GM13976 (cell line): ENCODE measurements around the gene CELF4.

Source experiments
- DNase-seq: peaks from one replicate; pipeline ENCODE4 v3.0.0; 2012; ENCODE audit warnings: low spot score
- CTCF ChIP-seq: IDR thresholded peaks from 2 replicates; pipeline ENCODE4 v1.5.1; 2012; ENCODE audit warnings: borderline replicate concordance, mild to moderate bottlenecking; ENCODE audit not compliant: insufficient read depth; ENCODE audit errors: extremely low read depth, missing control alignments, control extremely low read depth
- in situ Hi-C: fragments of 300-500 bp; cut with MboI; formaldehyde crosslinking; loops from one replicate; pipeline ENCODE4 v1.12.0; 2022; ENCODE audit warnings: low sequenced_read_pairs, mixed read lengths, inconsistent platforms; ENCODE audit not compliant: unreplicated experiment

Gene CELF4

DNA sequence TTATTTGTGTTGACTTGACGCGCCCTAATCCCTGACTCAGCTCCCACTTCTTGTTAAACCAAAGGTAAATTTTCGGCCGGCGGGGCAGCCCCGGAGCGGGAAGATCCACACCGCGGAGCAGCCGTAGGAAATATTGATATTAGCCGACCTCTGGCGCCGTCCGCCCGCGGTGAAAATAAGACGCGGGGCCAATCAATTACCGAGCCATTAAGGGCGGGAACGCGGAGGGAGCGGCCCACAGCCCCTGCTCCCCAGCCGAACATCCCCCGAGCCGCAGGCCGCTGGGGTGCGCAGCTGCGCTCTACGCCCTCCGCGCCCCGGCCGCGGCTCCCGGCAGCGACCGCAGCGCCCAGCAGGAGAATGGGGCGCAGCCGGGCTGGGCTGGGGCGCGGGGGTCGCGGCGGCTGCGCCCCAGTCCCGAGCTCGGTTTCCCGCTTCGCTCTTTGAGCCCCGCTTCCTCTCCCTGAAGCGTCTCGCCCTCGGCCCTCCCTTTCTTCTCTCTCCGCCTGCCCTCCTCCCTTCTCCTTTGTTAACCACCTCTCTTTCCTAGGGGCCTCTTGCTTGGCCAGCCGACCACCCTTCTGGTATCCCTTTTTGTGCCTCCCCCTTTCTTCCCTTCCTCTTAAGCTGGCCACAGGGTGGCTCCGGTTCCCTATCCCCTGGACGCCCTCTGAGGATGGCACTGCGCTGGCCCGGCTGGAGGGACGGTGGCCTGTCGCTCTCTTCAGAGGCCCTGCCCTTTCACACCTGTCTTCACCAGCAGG lies 40.9 kb downstream of the CELF4 start:
- no peak for DNase-seq
- TF ChIP-seq CTCF, result no peak
- in situ Hi-C loops, result no loop called here

DNA sequence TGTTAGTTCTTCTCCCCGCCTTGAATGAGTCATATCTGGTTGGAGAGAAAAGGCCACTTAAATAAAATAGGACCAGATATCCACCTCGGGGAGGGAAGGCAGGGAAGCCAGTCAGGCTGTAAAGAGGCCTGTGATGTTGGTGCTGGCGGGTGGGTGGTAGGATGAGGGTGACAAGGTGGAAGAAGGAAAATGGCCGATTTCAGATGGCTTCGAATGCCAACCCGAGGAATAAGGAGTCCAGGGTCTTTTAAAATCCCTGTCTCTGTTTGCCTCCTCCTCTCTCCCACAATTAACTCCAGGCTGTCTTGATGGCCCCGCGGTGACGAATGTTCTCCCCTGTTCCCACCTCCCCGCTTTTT lies 41.5 kb downstream of the CELF4 start:
- in situ Hi-C loops, result no loop called here
- no peak for DNase-seq
- no peak for TF ChIP-seq CTCF

DNA sequence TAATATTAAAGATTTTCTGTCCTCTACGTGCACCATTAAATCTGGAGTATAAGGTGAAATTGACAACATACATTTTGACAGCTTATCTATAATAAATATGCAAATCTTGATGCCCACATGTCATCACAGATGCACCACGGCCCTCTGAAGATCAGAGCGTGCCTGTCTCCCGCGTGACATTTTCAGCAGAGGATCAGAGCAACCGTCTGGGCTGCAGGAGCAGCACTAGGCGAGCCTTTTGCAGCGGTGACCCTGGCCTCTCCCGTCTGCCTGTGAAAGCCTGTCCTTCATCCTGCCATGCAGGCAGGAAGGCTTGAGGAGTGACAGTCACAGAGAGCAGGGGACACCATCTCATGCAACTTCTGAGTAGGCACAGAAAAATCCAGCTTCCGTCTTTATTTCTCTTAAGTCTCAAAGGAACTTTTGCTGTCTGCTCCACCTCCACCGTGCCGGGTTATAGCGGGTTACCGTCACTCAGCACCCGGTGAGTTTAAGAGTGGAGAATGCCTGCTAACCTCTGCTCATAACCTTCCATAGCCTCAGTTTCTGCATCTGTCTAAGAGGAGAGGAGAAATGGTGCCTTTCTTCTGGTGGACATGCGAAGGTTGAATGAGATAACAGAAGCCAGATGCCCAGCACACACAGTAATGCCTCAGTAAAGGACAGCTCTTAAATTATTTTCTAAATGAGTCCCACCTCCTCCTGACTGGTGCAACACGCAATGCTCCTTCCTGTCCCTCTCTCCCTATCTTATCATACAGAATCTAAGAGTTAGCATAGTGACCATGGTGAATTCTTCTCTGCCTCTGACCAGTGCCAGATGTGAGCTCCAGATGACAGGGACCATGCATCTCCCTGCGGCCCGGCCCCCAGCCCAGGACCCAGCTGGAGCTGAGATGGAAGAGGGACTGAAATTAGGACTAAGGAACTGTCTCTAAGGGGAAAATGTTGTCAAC lies 43.8 kb downstream of the CELF4 start:
- TF ChIP-seq CTCF, result no peak
- in situ Hi-C loops, result no loop called here

DNA sequence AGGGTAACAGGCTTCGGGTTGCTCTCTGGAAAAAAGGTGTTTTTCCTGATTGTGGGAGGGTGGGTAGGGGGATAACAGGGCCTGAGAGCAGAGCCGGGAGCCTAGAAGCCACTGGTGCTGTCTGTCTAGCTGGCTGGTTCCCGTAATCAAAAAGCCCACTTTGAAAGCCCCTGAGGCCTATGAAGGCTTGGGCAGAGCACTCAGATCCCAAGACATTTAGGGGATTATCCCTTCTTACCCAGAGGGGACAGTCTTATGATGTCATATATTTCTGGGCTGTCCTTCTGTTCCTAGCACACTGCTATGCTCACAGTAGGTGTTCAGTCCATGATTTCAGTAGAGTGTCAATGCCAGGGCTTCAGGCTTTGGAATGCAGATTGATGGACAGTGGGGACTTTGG lies 45.1 kb downstream of the CELF4 start:
- no peak for TF ChIP-seq CTCF
- in situ Hi-C loops, result no loop called here
- no peak for DNase-seq

More for the DNA sequence above, 43.8 kb downstream of the CELF4 start:
- DNase-seq, result no peak

GRCh38 chr18:37519510-37520135 lies 46.0 kb downstream of the CELF4 start:
- in situ Hi-C loops, result no loop called here
- DNase-seq, result no peak
- no peak for TF ChIP-seq CTCF

DNA sequence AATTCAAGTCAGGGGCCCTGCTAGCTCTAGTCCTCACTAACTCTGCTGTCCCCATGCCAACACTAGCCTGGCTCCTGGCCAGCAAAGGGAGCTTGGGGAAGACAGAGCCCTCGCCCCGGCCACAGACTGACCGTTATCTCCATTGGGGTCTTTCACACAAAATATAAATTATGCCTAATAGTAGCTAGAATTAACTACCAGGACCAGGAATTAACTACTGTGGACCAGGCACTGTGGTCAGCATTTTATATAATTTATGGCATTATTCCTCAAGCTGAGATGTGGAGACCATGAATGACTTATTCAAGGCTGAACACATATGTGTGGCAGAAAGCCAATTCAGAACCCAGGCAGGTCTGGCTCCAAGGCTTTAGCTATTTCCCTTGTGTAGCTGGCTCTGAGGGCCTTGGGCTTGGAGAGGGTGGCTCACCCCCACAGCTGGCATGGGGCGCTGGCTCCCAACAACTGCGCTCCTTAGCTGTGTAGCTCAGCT lies 49.2 kb downstream of the CELF4 start:
- TF ChIP-seq CTCF, result no peak
- no peak for DNase-seq
- in situ Hi-C loops, result no loop called here
